Naive B cell (primary cell): ENCODE results near the gene DIS3L2. TPM values are rescaled to one million over a fixed set of nuclear protein-coding genes. Genes with fewer than 3 reads are reported as not detected.
A peak's percentile ranks its signal among the peaks of the same experiment; 100 is the strongest.

Experiments
- ATAC-seq, 2 donors: fragments of 150-1000 bp; cut with Tn5 transposase; 2 replicates each; pipeline ENCODE4 v1.10.0; 2021; ENCODE audit warnings: low read depth in 2 of 2, mild to moderate bottlenecking in 2 of 2, moderate library complexity in 2 of 2
- DNase-seq: peaks from one replicate; pipeline ENCODE4 v3.0.0; 2022
- H3K27ac Mint-ChIP-seq, 6 donors: one replicate each; pipeline ENCODE4 v1.8.0; 2020 to 2022; ENCODE audit warnings: mild to moderate bottlenecking in 6 of 6, mixed read lengths in 6 of 6, moderate library complexity in 5 of 6, inconsistent platforms in 2 of 6
- H3K27me3 Mint-ChIP-seq, 3 donors: one replicate each; pipeline ENCODE4 v1.8.0; 2021 to 2022; ENCODE audit warnings: mixed read lengths in 3 of 3, mild to moderate bottlenecking in 1 of 3
- H3K36me3 Mint-ChIP-seq, 2 donors: one replicate each; pipeline ENCODE4 v1.8.0; 2020 to 2022; ENCODE audit warnings: mixed read lengths in 2 of 2, inconsistent platforms in 1 of 2, mild to moderate bottlenecking in 1 of 2
- H3K4me1 Mint-ChIP-seq, 3 donors: one replicate each; pipeline ENCODE4 v1.8.0; 2020 to 2022; ENCODE audit warnings: mixed read lengths in 3 of 3, inconsistent platforms in 1 of 3, mild to moderate bottlenecking in 1 of 3, moderate library complexity in 1 of 3
- H3K4me3 Mint-ChIP-seq, 8 donors: one replicate each; pipeline ENCODE4 v1.8.0; 2020 to 2022; ENCODE audit warnings: mild to moderate bottlenecking in 8 of 8, mixed read lengths in 8 of 8, moderate library complexity in 8 of 8, inconsistent platforms in 2 of 8
- H3K9me3 Mint-ChIP-seq, 7 donors: one replicate each; pipeline ENCODE4 v1.8.0; 2020 to 2022; ENCODE audit warnings: mixed read lengths in 7 of 7, mild to moderate bottlenecking in 5 of 7, inconsistent platforms in 2 of 7, moderate library complexity in 1 of 7
- polyA plus RNA-seq, 6 donors: library from polyadenylated mRNA; unstranded; fragments of 300-500 nt; fragmentation: Illumina TruSeq; gene quantifications; one replicate each; pipeline ENCODE4 v1.2.3, GENCODE V29; 2021; ENCODE audit warnings: low read depth in 6 of 6

DIS3L2 gene
- polyA plus RNA-seq, 6 donors from 2014 or later, result 6.0 to 29.0 (median 17.6) TPM

GRCh38 chr2:232261776-232262175 lies 300.3 kb downstream of the DIS3L2 start:
- H3K36me3 Mint-ChIP-seq, result peaks cover 41 to 45% of the 10 kb centered on the region in 2 donors

DNA sequence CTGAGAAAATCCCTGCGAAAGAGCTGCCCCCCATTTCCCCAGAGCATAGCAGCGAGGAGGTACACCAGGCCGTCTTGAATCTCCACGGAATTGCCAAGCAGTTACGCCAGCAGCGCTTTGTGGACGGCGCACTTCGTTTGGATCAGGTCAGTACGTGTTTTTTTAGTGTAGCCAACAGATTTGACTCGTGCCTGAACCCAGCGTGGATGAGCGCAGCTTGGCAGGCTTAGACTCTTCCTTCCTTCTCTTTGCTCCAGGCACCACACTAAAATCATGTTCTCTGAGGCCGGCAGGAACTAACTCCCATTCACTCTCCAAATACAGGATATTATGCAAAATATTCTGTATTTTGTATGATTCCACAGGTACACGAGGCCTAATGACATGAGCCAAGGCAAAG lies 301.8 kb downstream of the DIS3L2 start:
- Mint-ChIP-seq H3K9me3 (no peaks in the 10 kb centered on the region), H3K36me3 (peaks cover 41 to 45% of the 10 kb centered on the region in 2 donors), H3K27ac (peak overlapping the region in 1 of 6 donors; percentile 16)

More at GRCh38 chr2:232261776-232262175, 300.3 kb downstream of the DIS3L2 start:
- H3K4me1 Mint-ChIP-seq, result peaks cover 3 to 6% (median 5%) of the 10 kb centered on the region in 3 donors
- H3K27me3 Mint-ChIP-seq, result no peaks in the 10 kb centered on the region
- H3K27ac Mint-ChIP-seq, result peak overlapping the region in 1 of 6 donors; percentile 18
- H3K9me3 Mint-ChIP-seq, result no peaks in the 10 kb centered on the region
- H3K4me3 Mint-ChIP-seq, result no peak overlapping the region
- no peak for ATAC-seq
- DNase-seq, result no peak

DNA sequence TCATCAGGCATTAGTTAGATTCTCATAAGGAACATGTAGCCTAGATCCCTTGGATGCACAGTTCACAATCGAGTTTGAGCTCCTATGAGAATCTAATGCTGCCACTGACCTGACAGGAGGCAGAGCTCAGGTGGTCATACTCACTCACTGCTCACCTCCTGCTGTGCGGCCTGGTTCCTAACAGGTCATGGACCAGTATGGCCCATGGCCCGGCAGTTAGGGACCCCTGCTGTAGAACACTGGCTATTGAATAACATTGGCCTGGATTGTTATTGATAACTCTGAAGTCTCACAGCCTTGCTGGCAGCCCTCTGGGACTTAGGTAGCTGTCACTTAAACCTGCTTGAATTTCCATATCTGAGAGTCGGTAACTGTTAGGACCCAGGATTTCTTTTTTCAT lies 302.6 kb downstream of the DIS3L2 start:
- Mint-ChIP-seq H3K4me1 (peaks cover 2 to 6% (median 3%) of the 10 kb centered on the region in 3 donors), H3K4me3 (no peak overlapping the region), H3K27ac (no peak overlapping the region), H3K9me3 (no peaks in the 10 kb centered on the region), H3K36me3 (peaks cover 35 to 46% of the 10 kb centered on the region in 2 donors), H3K27me3 (no peaks in the 10 kb centered on the region)
- no peak for ATAC-seq
- no peak for DNase-seq

More for the DNA sequence above, 301.8 kb downstream of the DIS3L2 start:
- DNase-seq (no peak), ATAC-seq (no peak)
- Mint-ChIP-seq H3K4me1 (peaks cover 3 to 6% (median 5%) of the 10 kb centered on the region in 3 donors), H3K27me3 (no peaks in the 10 kb centered on the region), H3K4me3 (no peak overlapping the region)

- no peaks in the 10 kb centered on the region for H3K9me3 Mint-ChIP-seq
- no peak for DNase-seq
Measured at GRCh38 chr2:232265329-232265728, 303.8 kb downstream of the DIS3L2 start.

DNA sequence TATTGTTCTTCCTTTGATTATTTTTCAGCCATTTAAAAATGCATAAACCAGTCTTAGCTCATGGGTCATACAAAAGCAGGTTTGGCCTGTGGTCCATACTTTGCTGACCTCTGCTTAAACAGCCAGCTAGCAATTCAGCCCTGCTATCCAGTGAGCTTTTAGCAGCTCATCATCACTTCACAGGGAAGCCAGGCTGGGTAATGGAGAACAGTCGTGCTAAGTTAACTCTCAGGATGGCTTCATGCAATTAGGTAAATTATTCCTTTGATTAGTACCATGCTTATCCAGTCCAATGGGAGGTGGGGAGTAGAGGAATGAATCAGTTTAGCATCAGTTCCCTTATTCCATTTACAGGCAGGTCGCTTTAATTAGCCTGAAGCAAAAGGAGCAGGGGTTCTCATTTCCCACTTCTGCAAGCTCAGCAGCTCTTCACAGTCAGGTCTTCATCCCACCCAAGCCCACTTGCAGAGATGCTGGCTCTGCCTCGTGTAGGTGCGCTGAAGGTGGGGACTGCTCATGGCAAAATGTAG lies 307.2 kb downstream of the DIS3L2 start:
- ATAC-seq (no peak), DNase-seq (no peak)
- H3K27me3 Mint-ChIP-seq, result no peaks in the 10 kb centered on the region
- no peaks in the 10 kb centered on the region for H3K9me3 Mint-ChIP-seq
- H3K36me3 Mint-ChIP-seq, result peaks cover 24 to 29% of the 10 kb centered on the region in 2 donors
- H3K4me1 Mint-ChIP-seq, result no peaks in the 10 kb centered on the region
- H3K27ac Mint-ChIP-seq, result no peak overlapping the region
- H3K4me3 Mint-ChIP-seq, result no peak overlapping the region

More at GRCh38 chr2:232265329-232265728, 303.8 kb downstream of the DIS3L2 start:
- Mint-ChIP-seq H3K4me1 (no peaks in the 10 kb centered on the region), H3K4me3 (no peak overlapping the region), H3K36me3 (peaks cover 26 to 48% of the 10 kb centered on the region in 2 donors), H3K27ac (no peak overlapping the region), H3K27me3 (no peaks in the 10 kb centered on the region)
- ATAC-seq, result no peak

GRCh38 chr2:232269867-232270266 lies 308.4 kb downstream of the DIS3L2 start:
- H3K27me3 Mint-ChIP-seq, result no peaks in the 10 kb centered on the region
- no peak overlapping the region for H3K4me3 Mint-ChIP-seq
- H3K9me3 Mint-ChIP-seq, result no peaks in the 10 kb centered on the region
- H3K27ac Mint-ChIP-seq, result peak overlapping the region in 1 of 6 donors; percentile 56
- no peak for ATAC-seq
- no peaks in the 10 kb centered on the region for H3K4me1 Mint-ChIP-seq
- peaks cover 21 to 26% of the 10 kb centered on the region in 2 donors for H3K36me3 Mint-ChIP-seq
- DNase-seq, result no peak

DNA sequence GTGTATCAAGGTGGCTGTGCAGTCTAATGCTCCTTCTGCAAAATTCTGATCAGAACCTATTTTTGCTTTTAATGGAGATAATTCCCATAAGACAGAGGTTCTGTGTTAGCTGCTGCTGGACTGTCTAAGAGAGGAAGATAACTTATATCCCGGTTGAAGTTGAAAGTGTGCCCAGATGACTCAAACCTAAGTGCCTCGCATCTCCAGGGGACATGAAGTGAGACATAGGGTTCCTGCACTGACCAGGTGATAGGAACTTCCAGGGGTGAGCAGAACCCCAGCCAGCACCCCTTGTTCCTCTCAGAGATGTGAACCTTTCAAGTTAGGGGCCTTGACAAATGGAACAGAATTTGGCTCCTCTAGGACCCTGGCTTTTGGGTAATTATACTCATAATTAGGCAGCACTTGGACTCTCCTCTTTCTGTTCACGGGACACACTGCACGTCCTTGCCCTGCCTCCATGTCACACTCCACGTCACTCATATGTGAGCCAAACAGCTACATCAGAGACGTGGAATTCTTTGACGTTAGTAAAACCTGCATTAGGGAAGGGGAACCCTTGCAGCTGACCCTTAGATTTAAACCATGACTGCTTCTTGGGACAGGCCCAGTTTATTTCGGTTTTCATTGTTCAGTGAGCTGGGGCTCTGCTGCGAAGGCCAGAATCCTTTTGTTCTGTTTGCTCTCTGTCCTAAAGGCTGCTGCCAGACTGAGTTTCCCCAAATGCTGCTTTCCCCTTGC lies 312.6 kb downstream of the DIS3L2 start:
- DNase-seq (no peak), ATAC-seq (no peak)
- Mint-ChIP-seq H3K9me3 (peaks cover 0 to 12% (median 6%) of the 10 kb centered on the region in 7 donors), H3K36me3 (peaks cover 48 to 51% of the 10 kb centered on the region in 2 donors), H3K27ac (peak overlapping the region in 1 of 6 donors; percentile 26), H3K4me1 (no peaks in the 10 kb centered on the region), H3K4me3 (no peak overlapping the region), H3K27me3 (no peaks in the 10 kb centered on the region)

- no peak for ATAC-seq
- no peak for DNase-seq
- Mint-ChIP-seq H3K4me3 (no peak overlapping the region), H3K36me3 (peaks cover 51 to 54% of the 10 kb centered on the region in 2 donors), H3K4me1 (no peaks in the 10 kb centered on the region), H3K27ac (no peak overlapping the region), H3K9me3 (peaks cover 5 to 15% (median 7%) of the 10 kb centered on the region in 7 donors), H3K27me3 (no peaks in the 10 kb centered on the region)
Measured at GRCh38 chr2:232275670-232276069, 314.2 kb downstream of the DIS3L2 start.

GRCh38 chr2:232276084-232276732 lies 314.7 kb downstream of the DIS3L2 start:
- H3K36me3 Mint-ChIP-seq, result peaks cover 49 to 52% of the 10 kb centered on the region in 2 donors
- ATAC-seq, result no peak

DNA sequence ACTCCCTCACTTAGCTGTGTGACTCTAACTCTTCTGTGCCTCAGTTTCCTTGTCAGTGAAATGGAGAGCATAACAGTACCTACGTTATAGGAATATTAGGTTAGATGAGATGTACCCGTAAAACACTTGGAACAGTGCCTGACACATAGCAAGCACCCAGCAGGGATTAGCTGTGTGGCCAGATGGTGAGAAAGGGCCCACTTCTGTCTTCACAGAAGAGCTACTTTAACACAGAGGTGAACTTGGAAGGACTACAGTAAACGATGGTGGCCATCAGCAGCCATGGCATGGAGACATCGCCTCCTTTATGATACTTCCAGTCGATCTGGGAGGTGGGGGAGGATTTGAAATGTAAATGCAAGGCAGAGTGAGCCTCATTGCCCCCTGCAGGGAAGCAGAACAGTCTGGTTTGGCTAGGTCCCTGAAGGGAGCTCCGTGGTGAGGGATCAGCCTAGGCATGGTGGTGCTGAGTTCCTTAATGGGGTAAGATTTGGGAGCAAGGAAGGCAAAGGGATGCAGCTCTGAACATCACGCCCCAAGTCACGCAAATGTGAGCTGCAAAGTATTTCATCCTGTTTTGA lies 315.3 kb downstream of the DIS3L2 start:
- peaks cover 51 to 57% of the 10 kb centered on the region in 2 donors for H3K36me3 Mint-ChIP-seq
- no peaks in the 10 kb centered on the region for H3K4me1 Mint-ChIP-seq
- peaks cover 5 to 15% (median 7%) of the 10 kb centered on the region in 7 donors for H3K9me3 Mint-ChIP-seq
- H3K4me3 Mint-ChIP-seq, result no peak overlapping the region
- no peaks in the 10 kb centered on the region for H3K27me3 Mint-ChIP-seq
- no peak overlapping the region for H3K27ac Mint-ChIP-seq
- ATAC-seq, result no peak
- no peak for DNase-seq

More at GRCh38 chr2:232276084-232276732, 314.7 kb downstream of the DIS3L2 start:
- no peak overlapping the region for H3K27ac Mint-ChIP-seq
- H3K27me3 Mint-ChIP-seq, result no peaks in the 10 kb centered on the region
- H3K9me3 Mint-ChIP-seq, result peaks cover 5 to 15% (median 7%) of the 10 kb centered on the region in 7 donors
- no peaks in the 10 kb centered on the region for H3K4me1 Mint-ChIP-seq
- no peak overlapping the region for H3K4me3 Mint-ChIP-seq
- no peak for DNase-seq

GRCh38 chr2:232278534-232278933 lies 317.0 kb downstream of the DIS3L2 start:
- peaks cover 5 to 15% (median 7%) of the 10 kb centered on the region in 7 donors for H3K9me3 Mint-ChIP-seq
- no peak overlapping the region for H3K27ac Mint-ChIP-seq
- no peak for DNase-seq
- no peaks in the 10 kb centered on the region for H3K27me3 Mint-ChIP-seq
- peaks cover 43 to 57% of the 10 kb centered on the region in 2 donors for H3K36me3 Mint-ChIP-seq
- H3K4me1 Mint-ChIP-seq, result peaks cover 0 to 2% (median 0%) of the 10 kb centered on the region in 3 donors
- no peak for ATAC-seq
- no peak overlapping the region for H3K4me3 Mint-ChIP-seq

DNA sequence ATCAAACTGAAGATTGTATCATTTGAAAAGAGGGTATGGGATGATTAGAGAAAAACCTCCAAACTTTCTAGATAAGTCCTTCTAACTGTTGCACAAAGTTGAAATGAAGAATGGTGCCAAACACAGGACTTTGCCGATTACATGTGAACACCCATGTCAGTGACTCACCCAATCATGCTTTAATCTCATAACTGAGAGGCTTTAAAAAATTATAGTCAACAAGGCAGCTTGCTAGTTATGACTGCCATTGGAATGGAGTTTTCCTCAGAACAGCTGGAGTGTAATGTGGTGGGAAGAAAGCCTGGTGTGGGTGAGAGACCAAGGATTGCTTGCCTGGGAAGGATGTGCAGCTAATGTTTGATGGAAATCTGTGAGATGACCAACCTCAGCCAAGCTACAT lies 318.8 kb downstream of the DIS3L2 start:
- Mint-ChIP-seq H3K36me3 (peaks cover 40 to 50% of the 10 kb centered on the region in 2 donors), H3K27ac (no peak overlapping the region), H3K9me3 (peaks cover 5 to 15% (median 7%) of the 10 kb centered on the region in 7 donors), H3K4me1 (peaks cover 3 to 8% (median 6%) of the 10 kb centered on the region in 3 donors), H3K27me3 (no peaks in the 10 kb centered on the region), H3K4me3 (no peak overlapping the region)
- DNase-seq (no peak), ATAC-seq (no peak)

DNA sequence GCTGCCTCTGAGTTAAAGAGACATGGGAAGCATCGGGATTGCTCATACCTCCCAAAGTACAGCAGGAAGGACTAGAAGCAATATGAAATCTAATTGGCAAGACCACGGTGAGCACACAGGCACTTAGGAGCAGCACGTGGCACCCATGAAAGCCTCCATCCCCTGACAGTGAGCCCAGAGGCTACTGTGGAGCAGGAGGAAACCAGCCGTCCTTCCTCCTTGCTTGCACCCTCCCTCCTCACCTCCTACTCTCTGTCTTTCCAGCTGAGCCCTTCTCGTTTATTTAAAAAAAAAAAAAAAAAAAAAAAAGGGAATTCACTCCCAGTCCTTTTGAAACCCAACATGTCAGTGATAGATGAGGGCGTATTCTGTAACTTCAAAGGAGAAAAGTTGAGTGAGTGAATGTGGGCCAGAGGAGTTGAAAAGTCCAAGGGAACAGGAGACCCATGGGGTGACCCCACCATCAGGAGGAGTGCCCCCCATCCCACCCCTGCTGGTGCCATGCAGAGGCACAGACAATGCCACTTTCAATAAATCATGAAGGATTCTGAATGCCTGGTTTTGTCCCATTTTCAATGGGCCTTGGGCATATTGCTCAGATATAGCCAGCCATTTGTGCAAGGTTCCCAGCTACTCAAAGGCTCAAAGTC lies 320.5 kb downstream of the DIS3L2 start:
- ATAC-seq (no peak), DNase-seq (no peak)
- H3K4me3 Mint-ChIP-seq, result no peak overlapping the region
- peaks cover 5 to 15% (median 7%) of the 10 kb centered on the region in 7 donors for H3K9me3 Mint-ChIP-seq
- H3K36me3 Mint-ChIP-seq, result peaks cover 30 to 39% of the 10 kb centered on the region in 2 donors
- H3K4me1 Mint-ChIP-seq, result peaks cover 3 to 8% (median 6%) of the 10 kb centered on the region in 3 donors
- no peak overlapping the region for H3K27ac Mint-ChIP-seq
- H3K27me3 Mint-ChIP-seq, result no peaks in the 10 kb centered on the region
